Activated naive CD8-positive, alpha-beta T cell (primary cell): ENCODE measurements around the gene TMEM156.
"Not testable (repeated sequence)": the region's sequence is repeated elsewhere in the genome, so short reads cannot be mapped to it uniquely, and the experiment has no call there.

Experiments
- H3K27ac Mint-ChIP-seq: one replicate; pipeline ENCODE4 v1.8.0; 2021; ENCODE audit warnings: mixed read lengths
- H3K27me3 Mint-ChIP-seq: one replicate; pipeline ENCODE4 v1.8.0; 2021; ENCODE audit warnings: mixed read lengths
- H3K36me3 Mint-ChIP-seq: one replicate; pipeline ENCODE4 v1.8.0; 2021; ENCODE audit warnings: mixed read lengths
- H3K4me1 Mint-ChIP-seq: one replicate; pipeline ENCODE4 v1.8.0; 2021; ENCODE audit warnings: low read depth, mixed read lengths
- H3K4me3 Mint-ChIP-seq: one replicate; pipeline ENCODE4 v1.8.0; 2021; ENCODE audit warnings: mild to moderate bottlenecking, mixed read lengths
- H3K9me3 Mint-ChIP-seq: one replicate; pipeline ENCODE4 v1.8.0; 2021; ENCODE audit warnings: low read depth, mixed read lengths

The TMEM156 gene

GRCh38 chr4:39029752-39030694, 2.2 kb downstream of the TMEM156 start:
- Mint-ChIP-seq H3K9me3 (no peaks in the 10 kb centered on the region), H3K36me3 (no peaks in the 10 kb centered on the region), H3K27me3 (no peaks in the 10 kb centered on the region), H3K4me3 (peak overlapping the region; percentile 87), H3K27ac (peak overlapping the region; percentile 81), H3K4me1 (peaks cover 62% of the 10 kb centered on the region)

DNA sequence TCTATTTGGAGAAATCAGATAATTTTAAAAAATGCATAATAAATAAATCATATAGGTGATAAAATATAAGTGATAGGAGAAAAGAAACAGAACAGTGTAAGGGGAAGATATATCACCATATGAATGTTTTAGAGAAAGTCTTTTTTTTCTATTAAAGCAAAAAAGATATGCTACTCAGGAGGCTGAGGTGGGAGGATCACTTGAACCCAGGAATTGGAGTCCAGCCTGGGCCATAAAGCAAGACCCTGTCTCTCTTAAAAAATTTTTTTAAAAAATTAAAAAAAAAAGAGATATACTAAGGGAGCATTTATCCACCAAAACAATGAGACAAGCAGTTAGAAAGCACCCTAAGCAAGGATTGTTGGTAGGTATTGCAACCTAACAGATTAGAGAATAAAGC, 6.1 kb downstream of the TMEM156 start:
- Mint-ChIP-seq H3K36me3 (peaks cover 10% of the 10 kb centered on the region), H3K27ac (no peak overlapping the region), H3K4me3 (no peak overlapping the region), H3K4me1 (peaks cover 39% of the 10 kb centered on the region), H3K9me3 (peaks cover 3% of the 10 kb centered on the region), H3K27me3 (no peaks in the 10 kb centered on the region)

DNA sequence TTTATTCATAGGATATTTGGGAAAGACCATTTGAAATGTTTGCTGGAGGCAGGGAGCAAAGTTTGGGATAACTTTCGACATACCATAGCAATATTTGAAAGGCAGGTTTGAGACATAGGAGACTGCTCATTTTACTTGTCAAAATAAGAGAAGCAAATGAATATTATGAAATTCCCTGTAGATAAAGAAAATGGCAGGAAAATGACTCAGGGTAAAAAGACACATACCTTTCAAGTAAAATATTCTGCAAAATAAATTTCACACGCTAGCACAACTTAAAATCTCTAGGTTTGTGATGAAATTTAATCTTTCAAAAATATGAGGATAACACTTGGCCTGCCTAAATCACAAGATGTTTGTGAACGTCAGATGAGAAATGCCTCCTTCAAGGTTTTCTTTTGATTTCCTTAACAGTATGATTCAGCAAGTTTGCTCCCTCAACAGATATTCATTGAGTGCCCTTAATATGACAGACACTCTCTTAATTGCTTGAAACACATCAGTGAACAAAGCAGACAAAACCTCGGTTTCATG, 6.6 kb downstream of the TMEM156 start:
- Mint-ChIP-seq H3K4me3 (no peak overlapping the region), H3K27me3 (no peaks in the 10 kb centered on the region), H3K9me3 (peaks cover 3% of the 10 kb centered on the region), H3K27ac (no peak overlapping the region), H3K36me3 (peaks cover 10% of the 10 kb centered on the region), H3K4me1 (peaks cover 35% of the 10 kb centered on the region)

DNA sequence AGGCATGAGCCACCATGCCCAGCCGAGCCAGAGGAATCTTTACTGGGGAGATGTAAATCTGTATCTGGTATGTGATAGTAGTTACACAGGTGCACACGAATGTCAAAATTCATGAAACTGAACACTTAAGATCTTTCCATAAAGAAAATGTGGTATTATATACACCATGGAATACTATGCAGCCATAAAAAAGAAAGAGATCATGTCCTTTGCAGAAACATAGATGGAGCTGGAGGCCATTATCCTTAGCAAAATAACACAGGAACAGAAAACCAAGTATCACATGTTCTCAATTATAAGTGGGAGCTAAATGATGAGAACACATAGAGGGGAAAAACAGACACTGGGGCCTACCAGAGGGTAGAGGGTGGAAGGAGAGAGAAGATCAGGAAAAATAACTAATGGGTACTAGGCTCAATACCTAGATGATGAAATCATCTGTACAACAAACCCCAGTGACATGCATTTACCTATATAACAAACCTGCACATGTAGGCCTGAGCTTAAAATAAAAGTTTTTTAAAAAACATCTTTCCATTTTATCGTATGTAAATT, 7.8 kb downstream of the TMEM156 start:
- Mint-ChIP-seq H3K4me1 (peaks cover 26% of the 10 kb centered on the region), H3K27ac (no peak overlapping the region), H3K9me3 (peaks cover 3% of the 10 kb centered on the region), H3K27me3 (no peaks in the 10 kb centered on the region), H3K36me3 (peaks cover 10% of the 10 kb centered on the region), H3K4me3 (no peak overlapping the region)

- Mint-ChIP-seq H3K27ac (no peak overlapping the region), H3K4me1 (peaks cover 15% of the 10 kb centered on the region), H3K36me3 (peaks cover 15% of the 10 kb centered on the region)
Observed at GRCh38 chr4:39023059-39023458, 9.2 kb downstream of the TMEM156 start.

DNA sequence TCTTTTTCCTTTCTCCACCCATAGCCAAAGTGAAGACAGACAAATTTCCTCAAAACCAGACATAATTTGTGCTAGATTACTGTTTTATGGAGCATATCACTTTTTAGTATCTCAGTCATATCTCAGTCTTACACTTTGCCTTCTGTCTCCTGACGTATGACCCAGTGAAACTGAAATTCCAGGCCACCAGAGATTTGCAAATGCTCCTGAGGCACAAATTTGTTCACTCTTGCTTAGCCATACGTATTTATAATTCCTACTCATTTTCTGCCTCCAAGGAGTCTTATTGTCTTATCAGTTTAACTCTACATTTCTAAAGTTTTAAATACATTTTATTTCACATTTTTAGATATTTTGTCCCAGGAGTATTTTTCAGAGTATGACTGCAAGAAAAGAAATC, 10.0 kb downstream of the TMEM156 start:
- no peak overlapping the region for H3K27ac Mint-ChIP-seq
- peaks cover 15% of the 10 kb centered on the region for H3K36me3 Mint-ChIP-seq
- H3K4me3 Mint-ChIP-seq: no peak overlapping the region
- H3K4me1 Mint-ChIP-seq: peaks cover 13% of the 10 kb centered on the region
- H3K27me3 Mint-ChIP-seq: no peaks in the 10 kb centered on the region
- H3K9me3 Mint-ChIP-seq: peaks cover 10% of the 10 kb centered on the region

More at GRCh38 chr4:39023059-39023458, 9.2 kb downstream of the TMEM156 start:
- Mint-ChIP-seq H3K4me3 (no peak overlapping the region), H3K9me3 (peaks cover 4% of the 10 kb centered on the region), H3K27me3 (no peaks in the 10 kb centered on the region)

DNA sequence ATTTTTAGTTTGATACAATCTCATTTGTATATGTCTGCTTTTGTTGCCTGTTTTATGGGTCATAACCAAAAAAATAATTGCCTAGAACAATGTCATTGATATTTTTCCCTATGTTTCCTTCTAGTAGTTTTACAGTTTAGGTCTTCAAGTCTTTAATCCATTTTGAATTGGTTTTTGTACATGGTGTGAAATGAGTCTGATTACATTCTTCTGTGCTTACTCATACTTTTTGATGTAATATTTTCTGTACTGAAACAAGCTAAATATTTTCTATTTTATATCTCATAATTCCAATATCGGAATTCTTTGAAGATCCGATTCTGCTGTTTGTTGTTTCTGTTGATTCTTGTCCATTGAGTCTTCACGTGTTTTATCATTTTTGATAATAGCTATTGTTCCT, 10.6 kb downstream of the TMEM156 start:
- Mint-ChIP-seq H3K9me3 (peaks cover 12% of the 10 kb centered on the region), H3K4me1 (peaks cover 11% of the 10 kb centered on the region), H3K4me3 (no peak overlapping the region), H3K27me3 (no peaks in the 10 kb centered on the region), H3K36me3 (peaks cover 16% of the 10 kb centered on the region), H3K27ac (no peak overlapping the region)

- peaks cover 5% of the 10 kb centered on the region for H3K4me1 Mint-ChIP-seq
- no peak overlapping the region for H3K27ac Mint-ChIP-seq
- H3K4me3 Mint-ChIP-seq: no peak overlapping the region
- H3K27me3 Mint-ChIP-seq: no peaks in the 10 kb centered on the region
- peaks cover 23% of the 10 kb centered on the region for H3K36me3 Mint-ChIP-seq
- peaks cover 24% of the 10 kb centered on the region for H3K9me3 Mint-ChIP-seq
Observed at GRCh38 chr4:39020130-39020529, 12.1 kb downstream of the TMEM156 start.

- Mint-ChIP-seq H3K4me1 (peaks cover 22% of the 10 kb centered on the region), H3K27ac (no peak overlapping the region), H3K36me3 (peaks cover 29% of the 10 kb centered on the region), H3K4me3 (no peak overlapping the region), H3K9me3 (peaks cover 28% of the 10 kb centered on the region), H3K27me3 (no peaks in the 10 kb centered on the region)
Observed at GRCh38 chr4:39014028-39014427, 18.2 kb downstream of the TMEM156 start.

- no peaks in the 10 kb centered on the region for H3K27me3 Mint-ChIP-seq
- H3K9me3 Mint-ChIP-seq: peaks cover under 1% of the 10 kb centered on the region
- no peak overlapping the region for H3K27ac Mint-ChIP-seq
- peaks cover 12% of the 10 kb centered on the region for H3K4me1 Mint-ChIP-seq
- peaks cover 8% of the 10 kb centered on the region for H3K36me3 Mint-ChIP-seq
- H3K4me3 Mint-ChIP-seq: no peak overlapping the region
Observed at GRCh38 chr4:39004758-39005157, 27.5 kb downstream of the TMEM156 start.

DNA sequence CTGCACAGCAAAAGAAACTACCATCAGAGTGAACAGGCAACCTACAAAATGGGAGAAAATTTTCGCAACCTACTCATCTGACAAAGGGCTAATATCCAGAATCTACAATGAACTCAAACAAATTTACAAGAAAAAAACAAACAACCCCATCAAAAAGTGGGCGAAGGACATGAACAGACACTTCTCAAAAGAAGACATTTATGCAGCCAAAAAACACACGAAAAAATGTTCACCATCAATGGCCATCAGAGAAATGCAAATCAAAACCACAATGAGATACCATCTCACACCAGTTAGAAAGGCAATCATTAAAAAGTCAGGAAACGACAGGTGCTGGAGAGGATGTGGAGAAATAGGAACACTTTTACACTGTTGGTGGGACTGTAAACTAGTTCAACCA, 30.2 kb downstream of the TMEM156 start:
- not testable (repeated sequence) for H3K4me1 Mint-ChIP-seq, H3K9me3 Mint-ChIP-seq, H3K4me3 Mint-ChIP-seq, H3K27me3 Mint-ChIP-seq, H3K27ac Mint-ChIP-seq
- H3K36me3 Mint-ChIP-seq: peaks cover 13% of the 10 kb centered on the region

- Mint-ChIP-seq H3K27me3 (no peaks in the 10 kb centered on the region), H3K4me1 (no peaks in the 10 kb centered on the region), H3K36me3 (peaks cover 22% of the 10 kb centered on the region), H3K9me3 (peaks cover 4% of the 10 kb centered on the region), H3K27ac (no peak overlapping the region), H3K4me3 (no peak overlapping the region)
Observed at GRCh38 chr4:38995660-38996005, 36.6 kb downstream of the TMEM156 start.

DNA sequence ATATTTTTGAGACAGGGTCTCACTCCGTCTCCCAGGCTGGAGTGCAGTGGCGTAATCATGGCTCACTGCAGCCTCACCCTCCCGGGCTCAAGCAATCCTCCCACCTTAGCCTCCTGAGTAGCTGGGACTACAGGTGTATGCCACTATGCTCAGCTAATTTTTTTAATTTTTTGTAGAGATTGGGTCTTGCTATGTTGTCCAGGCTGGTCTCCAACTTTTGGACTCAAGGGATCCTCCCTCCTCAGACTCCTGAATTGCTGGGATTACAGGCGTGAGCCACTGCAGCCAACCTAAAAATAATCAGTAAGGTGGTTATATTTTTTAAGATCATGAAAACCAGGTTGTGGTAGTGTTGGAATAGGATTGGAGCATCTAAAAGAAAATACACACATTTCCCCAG, 38.1 kb downstream of the TMEM156 start:
- Mint-ChIP-seq H3K36me3 (peaks cover 17% of the 10 kb centered on the region), H3K9me3 (no peaks in the 10 kb centered on the region), H3K4me3 (no peak overlapping the region), H3K4me1 (no peaks in the 10 kb centered on the region), H3K27ac (no peak overlapping the region), H3K27me3 (no peaks in the 10 kb centered on the region)

- Mint-ChIP-seq H3K36me3 (peaks cover 16% of the 10 kb centered on the region), H3K4me1 (no peaks in the 10 kb centered on the region), H3K27ac (no peak overlapping the region), H3K9me3 (no peaks in the 10 kb centered on the region), H3K4me3 (no peak overlapping the region), H3K27me3 (no peaks in the 10 kb centered on the region)
Observed at GRCh38 chr4:38993683-38994082, 38.5 kb downstream of the TMEM156 start.

DNA sequence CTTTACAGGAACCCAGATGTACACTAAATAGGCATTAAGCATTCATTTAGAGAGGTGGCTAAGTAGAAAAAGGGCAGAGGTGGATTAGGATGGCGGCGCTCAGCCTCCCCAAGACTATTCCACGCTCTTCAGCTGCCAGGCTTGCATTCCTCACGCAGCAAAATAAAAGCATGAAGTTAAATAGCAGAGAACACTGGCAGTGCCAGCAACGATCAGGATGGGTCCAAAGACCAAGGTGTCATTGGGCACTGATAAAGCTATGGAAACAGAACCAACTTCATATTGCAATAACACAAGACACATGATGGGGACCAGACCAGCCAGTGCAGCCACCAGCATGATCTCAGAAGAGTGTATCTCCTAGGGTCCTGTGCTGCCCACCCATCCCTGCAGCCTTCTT, 42.0 kb downstream of the TMEM156 start:
- Mint-ChIP-seq H3K4me1 (peaks cover 12% of the 10 kb centered on the region), H3K27ac (no peak overlapping the region), H3K27me3 (no peaks in the 10 kb centered on the region), H3K4me3 (no peak overlapping the region), H3K36me3 (peaks cover 14% of the 10 kb centered on the region), H3K9me3 (no peaks in the 10 kb centered on the region)
